Vagina (tissue), 2 donors: ENCODE results near the gene ARHGEF28. TPM values are rescaled to one million over a fixed set of nuclear protein-coding genes. Genes with fewer than 3 reads are reported as not detected.

Experiments
- DNase-seq, 2 donors: peaks; one replicate each; pipeline ENCODE4 v3.0.0-alpha.2; 2017; ENCODE audit errors: extremely low spot score in 2 of 2
- H3K27ac ChIP-seq: fragments of 200-600 bp; sonication (generic); one replicate; pipeline ENCODE4 v1.5.1; 2019
- H3K27me3 ChIP-seq: fragments of 200-600 bp; sonication (generic); one replicate; pipeline ENCODE4 v1.5.1; 2019
- H3K36me3 ChIP-seq, 2 donors: fragments of 200-600 bp; sonication (generic); one replicate each; pipeline ENCODE4 v1.5.1; 2017 to 2019
- H3K4me1 ChIP-seq: fragments of 200-600 bp; sonication (generic); one replicate; pipeline ENCODE4 v1.5.1; 2019
- H3K4me3 ChIP-seq, 2 donors: fragments of 200-600 bp; sonication (generic); 1 replicate in 1 of 2; 2 replicates in 1 of 2; pipeline ENCODE4 v1.5.1; 2016 to 2019
- H3K9me3 ChIP-seq: fragments of 200-600 bp; sonication (generic); one replicate; pipeline ENCODE4 v1.5.1; 2019
- CTCF ChIP-seq, 3 experiments: fragments of 450-650 bp in 2 of 3; fragments of 200-600 bp in 1 of 3; sonication (generic) in 1 of 3; IDR thresholded peaks; one replicate each; pipeline ENCODE4 v1.5.1; 2017 to 2019; ENCODE audit warnings: antibody characterized with exemption in 3 of 3, mild to moderate bottlenecking in 2 of 3, moderate library complexity in 2 of 3
- POLR2A ChIP-seq, 2 donors: fragments of 450-650 bp; IDR thresholded peaks; one replicate each; pipeline ENCODE4 v1.6.1; 2017; ENCODE audit warnings: antibody characterized with exemption in 2 of 2, mild to moderate bottlenecking in 2 of 2, moderate library complexity in 2 of 2
- POLR2AphosphoS5 ChIP-seq, 2 donors: sonication (generic); formaldehyde crosslinking; IDR thresholded peaks; one replicate each; pipeline ENCODE4 v1.9.0; 2017; ENCODE audit warnings: antibody characterized with exemption in 2 of 2, mild to moderate bottlenecking in 2 of 2, low read depth in 1 of 2; ENCODE audit not compliant: insufficient read depth in 1 of 2
- intact Hi-C: fragments of 100-400 bp; cut with DNase I; formaldehyde crosslinking; loops from one replicate; pipeline ENCODE4 v1.15.1; 2023
- total RNA-seq: library from RNA; depleted of rRNA; stranded (reverse); fragments of >200 nt; gene quantifications from one replicate; pipeline ENCODE4 v1.2.3, GENCODE V29; 2016

The ARHGEF28 gene
- total RNA-seq, 1 donor from 2014 or later = 41.0 TPM

GRCh38 chr5:73687357-73687756 is 61.4 kb downstream of the ARHGEF28 start:
- TF ChIP-seq POLR2AphosphoS5 (IDR thresholded peaks at IDR 0.05; ENCODE audit: insufficient read depth in 1 of 2, low read depth in 1 of 2) (no peak), CTCF (IDR thresholded peaks at IDR 0.05) (no peak), POLR2A (IDR thresholded peaks at IDR 0.05) (no peak)
- DNase-seq = no peak
- Histone ChIP-seq H3K4me3 (no peak overlapping the region), H3K36me3 (no peaks in the 10 kb centered on the region), H3K9me3 (no peaks in the 10 kb centered on the region), H3K27ac (no peak overlapping the region), H3K4me1 (no peaks in the 10 kb centered on the region), H3K27me3 (no peaks in the 10 kb centered on the region)
- intact Hi-C loops = no loop called here

- intact Hi-C loops = no loop called here
- TF ChIP-seq POLR2AphosphoS5 (IDR thresholded peaks at IDR 0.05; ENCODE audit: insufficient read depth in 1 of 2, low read depth in 1 of 2) (no peak), POLR2A (IDR thresholded peaks at IDR 0.05) (no peak)
- H3K4me1 ChIP-seq = no peaks in the 10 kb centered on the region
Measured at GRCh38 chr5:73690015-73690414, 64.0 kb downstream of the ARHGEF28 start.

GRCh38 chr5:73691302-73692080 is 65.5 kb downstream of the ARHGEF28 start:
- Histone ChIP-seq H3K27ac (no peak overlapping the region), H3K4me3 (no peak overlapping the region), H3K27me3 (no peaks in the 10 kb centered on the region), H3K9me3 (no peaks in the 10 kb centered on the region), H3K36me3 (no peaks in the 10 kb centered on the region), H3K4me1 (no peaks in the 10 kb centered on the region)
- TF ChIP-seq CTCF (IDR thresholded peaks at IDR 0.05) (no peak), POLR2A (IDR thresholded peaks at IDR 0.05) (no peak), POLR2AphosphoS5 (IDR thresholded peaks at IDR 0.05; ENCODE audit: insufficient read depth in 1 of 2, low read depth in 1 of 2) (no peak)
- no peak for DNase-seq
- intact Hi-C loops = no loop called here

More at GRCh38 chr5:73690015-73690414, 64.0 kb downstream of the ARHGEF28 start:
- no peak for DNase-seq
- Histone ChIP-seq H3K9me3 (no peaks in the 10 kb centered on the region), H3K27ac (no peak overlapping the region), H3K36me3 (no peaks in the 10 kb centered on the region), H3K4me3 (no peak overlapping the region), H3K27me3 (no peaks in the 10 kb centered on the region)

- H3K27me3 ChIP-seq = no peaks in the 10 kb centered on the region
- intact Hi-C loops = no loop called here
- H3K4me3 ChIP-seq = no peak overlapping the region
- TF ChIP-seq POLR2AphosphoS5 (IDR thresholded peaks at IDR 0.05; ENCODE audit: insufficient read depth in 1 of 2, low read depth in 1 of 2) (no peak), POLR2A (IDR thresholded peaks at IDR 0.05) (no peak), CTCF (IDR thresholded peaks at IDR 0.05) (no peak)
- no peaks in the 10 kb centered on the region for H3K9me3 ChIP-seq
- H3K4me1 ChIP-seq = no peaks in the 10 kb centered on the region
- DNase-seq = no peak
- no peak overlapping the region for H3K27ac ChIP-seq
- H3K36me3 ChIP-seq = no peaks in the 10 kb centered on the region
Measured at GRCh38 chr5:73692166-73692640, 66.2 kb downstream of the ARHGEF28 start.

GRCh38 chr5:73692981-73693380 is 67.0 kb downstream of the ARHGEF28 start:
- intact Hi-C loops = no loop called here
- no peak overlapping the region for H3K4me3 ChIP-seq
- H3K36me3 ChIP-seq = no peaks in the 10 kb centered on the region
- H3K27me3 ChIP-seq = no peaks in the 10 kb centered on the region
- no peak for TF ChIP-seq CTCF (IDR thresholded peaks at IDR 0.05)
- TF ChIP-seq POLR2A (IDR thresholded peaks at IDR 0.05) = no peak
- TF ChIP-seq POLR2AphosphoS5 (IDR thresholded peaks at IDR 0.05; ENCODE audit: insufficient read depth in 1 of 2, low read depth in 1 of 2) = no peak
- DNase-seq = no peak
- H3K27ac ChIP-seq = no peak overlapping the region
- H3K4me1 ChIP-seq = no peaks in the 10 kb centered on the region
- no peaks in the 10 kb centered on the region for H3K9me3 ChIP-seq
